ENCODE data around the gene WNT2.
A peak's percentile ranks its signal among the peaks of the same experiment; 100 is the strongest.

WNT2 gene

GRCh38 chr7:117322741-117323304 is at the start of gene WNT2:
Gene WNT2, minus strand, starts transcription at chr7:117323058. Its CDS starts 69 bp downstream, at chr7:117322989.
- DNase-seq, result peak in 2 of 3 experiments; percentile 63 to 69

- no peak for DNase-seq
Measured at GRCh38 chr7:117372073-117372472, 49.2 kb upstream of the WNT2 start.

- no peak for DNase-seq
Measured at GRCh38 chr7:117364339-117365080, 41.7 kb upstream of the WNT2 start.

GRCh38 chr7:117362294-117362888 is 39.5 kb upstream of the WNT2 start:
- no peak for DNase-seq

- no peak for DNase-seq
Measured at GRCh38 chr7:117350027-117350426, 27.2 kb upstream of the WNT2 start.

DNA sequence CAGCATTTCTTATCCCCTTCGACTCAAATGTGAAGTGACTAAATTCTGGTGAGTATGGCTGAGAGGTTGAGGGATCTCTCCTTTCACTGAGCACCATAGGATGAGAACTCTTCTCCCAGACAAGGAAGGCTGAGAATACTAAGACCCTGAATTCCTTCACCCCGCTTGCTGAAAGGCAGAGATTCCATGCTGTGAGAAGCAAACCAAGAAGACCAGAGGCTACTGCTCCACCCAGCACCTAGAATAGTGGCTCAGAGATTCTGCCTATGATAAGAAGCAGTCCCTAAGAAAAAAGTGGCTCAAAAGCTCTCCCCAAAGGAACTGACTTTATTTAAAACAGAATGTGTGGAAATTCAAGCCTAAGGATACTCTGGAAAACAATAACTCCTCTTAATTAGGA is 26.7 kb upstream of the WNT2 start:
- DNase-seq, result no peak

- no peak for DNase-seq
Measured at GRCh38 chr7:117347962-117348672, 25.3 kb upstream of the WNT2 start.

DNA sequence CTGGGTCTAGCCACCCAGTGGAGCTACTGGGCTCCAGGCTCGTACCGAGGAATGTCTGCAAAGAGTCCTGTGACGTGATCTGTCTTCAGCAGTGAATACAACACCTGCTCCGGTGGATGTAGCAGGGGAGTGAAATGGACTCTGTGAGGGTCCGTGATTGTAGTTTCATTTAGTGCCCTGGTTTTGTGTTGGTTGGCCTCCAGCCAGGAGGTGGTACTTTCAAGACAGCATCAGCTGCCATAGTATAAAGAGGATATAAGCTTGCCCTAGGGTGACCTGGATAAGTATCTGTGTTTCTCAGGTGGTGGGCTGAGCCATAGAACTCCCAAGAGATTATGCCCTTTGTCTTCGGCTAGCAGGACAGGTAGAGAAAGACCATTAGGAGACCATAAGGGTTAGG is 24.6 kb upstream of the WNT2 start:
- DNase-seq, result no peak

GRCh38 chr7:117346161-117346560 is 23.3 kb upstream of the WNT2 start:
- no peak for DNase-seq

DNA sequence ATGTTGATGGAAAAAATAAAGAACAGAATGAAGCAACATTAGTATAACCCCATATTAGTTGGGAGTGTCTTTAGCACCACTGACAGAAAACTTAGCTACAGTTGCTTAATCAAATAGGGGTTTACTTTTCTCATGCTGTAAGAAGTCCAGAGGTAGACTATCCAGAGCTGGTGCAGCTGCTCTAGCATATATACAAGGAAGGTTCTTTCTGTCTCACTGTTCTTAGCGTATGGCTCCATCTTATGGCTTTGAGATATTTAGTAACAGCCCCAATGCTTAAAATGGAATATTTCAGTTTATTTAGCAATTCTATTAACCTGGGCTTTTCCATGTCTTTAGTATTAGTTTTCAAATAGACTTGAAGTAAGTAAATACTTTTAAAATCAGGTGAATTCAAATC is 15.2 kb upstream of the WNT2 start:
- DNase-seq, result no peak

DNA sequence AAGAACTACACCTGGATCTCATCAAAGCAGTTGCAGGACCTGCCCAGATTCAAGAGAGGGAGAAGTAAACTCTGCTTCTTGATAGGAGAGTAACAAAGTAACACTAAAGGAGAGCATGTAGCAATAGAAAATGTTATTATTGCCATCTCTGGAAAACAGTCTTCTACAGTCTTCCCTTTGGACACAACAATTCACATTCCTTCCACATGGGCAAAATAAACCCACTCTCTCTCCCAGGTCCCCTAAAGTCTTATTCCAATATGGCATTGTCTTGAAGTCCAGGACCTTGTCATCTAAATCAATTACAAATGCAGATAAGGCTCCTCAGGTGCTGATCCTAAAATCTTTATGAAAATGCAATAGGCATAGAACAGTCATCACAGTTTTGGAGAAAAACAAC is 10.3 kb upstream of the WNT2 start:
- DNase-seq, result no peak

DNA sequence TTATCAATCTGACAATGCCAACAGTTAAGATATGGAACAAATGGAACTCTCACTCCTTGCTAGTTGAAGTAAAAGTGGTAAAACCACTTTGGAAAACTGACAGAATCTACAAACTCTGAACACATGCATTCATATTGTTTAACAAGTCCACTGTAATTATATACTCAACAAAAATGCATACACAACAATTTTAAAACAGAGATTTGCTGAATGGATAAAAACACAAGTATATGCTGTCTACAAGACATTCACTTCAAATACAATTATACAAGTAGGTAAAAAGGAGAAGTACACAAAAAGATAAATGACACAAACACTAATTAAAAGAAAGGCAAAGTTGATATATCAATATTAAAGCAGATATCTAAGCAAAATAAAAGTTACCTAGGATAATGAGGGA is 9.2 kb upstream of the WNT2 start:
- DNase-seq, result no peak

- no peak for DNase-seq
Measured at GRCh38 chr7:117325836-117326235, 3.0 kb upstream of the WNT2 start.

DNA sequence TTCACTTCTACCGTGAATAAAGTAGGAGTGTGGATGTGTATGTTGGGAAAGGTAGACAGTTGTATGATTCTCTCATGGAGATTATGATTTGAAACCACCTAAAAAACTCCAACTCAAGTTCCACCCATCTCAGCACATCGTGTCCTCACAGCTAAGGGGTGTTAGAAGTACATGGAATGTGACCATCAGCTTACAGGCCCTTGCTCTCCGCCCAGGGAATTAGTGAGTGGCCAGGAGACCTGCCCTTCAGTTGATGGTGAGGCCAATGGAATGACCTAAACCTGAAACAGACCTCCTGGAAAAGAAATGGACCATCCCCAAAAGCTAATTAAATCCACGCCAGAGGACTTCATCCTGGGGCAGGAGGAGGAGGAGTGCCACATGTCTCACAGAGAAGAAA is 2.1 kb upstream of the WNT2 start:
- no peak for DNase-seq

DNA sequence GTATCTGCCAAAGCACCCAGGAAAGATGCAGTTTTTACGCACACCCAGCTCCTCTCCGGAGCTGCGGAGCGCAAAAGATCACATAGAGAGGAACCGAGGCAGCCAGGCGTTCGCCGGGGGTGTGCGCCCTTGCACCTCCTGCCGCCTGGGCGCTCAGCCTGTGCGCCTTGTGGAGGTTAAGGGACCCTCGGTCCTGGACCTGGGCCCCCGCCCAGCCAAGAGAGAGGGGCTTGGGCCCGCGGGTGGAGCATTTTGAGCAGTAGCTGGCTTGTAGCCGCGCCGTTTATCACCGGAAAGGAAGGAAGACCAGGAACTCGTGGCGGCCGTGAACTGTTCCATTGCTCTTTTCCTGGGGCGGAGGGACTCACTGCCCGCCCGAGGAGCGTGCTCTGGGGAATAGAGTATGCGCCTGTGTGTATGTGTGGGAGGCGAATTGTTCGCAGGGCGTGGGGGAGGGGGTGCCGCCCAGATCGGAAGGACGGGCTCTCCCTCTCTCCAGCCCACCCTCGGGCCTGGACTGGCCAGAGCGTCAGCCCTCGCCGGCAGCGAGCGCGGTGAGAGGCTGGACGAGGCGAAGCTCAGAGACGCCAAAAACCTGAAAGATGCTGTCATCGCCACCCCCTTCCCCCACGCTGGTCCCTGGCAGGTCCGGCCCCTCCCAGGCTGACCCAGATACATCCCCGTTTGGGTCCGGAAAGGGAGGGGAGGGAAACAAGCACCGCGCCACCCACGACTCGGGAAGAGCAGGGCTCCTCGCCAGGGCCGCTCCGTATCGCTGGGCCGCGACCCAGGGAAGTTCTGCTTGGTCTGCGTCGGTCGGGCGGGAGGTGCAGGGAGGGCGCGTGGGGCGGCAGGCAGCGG is 1.2 kb upstream of the WNT2 start:
- DNase-seq, result peak in 2 of 3 experiments; percentile 81 to 86

DNA sequence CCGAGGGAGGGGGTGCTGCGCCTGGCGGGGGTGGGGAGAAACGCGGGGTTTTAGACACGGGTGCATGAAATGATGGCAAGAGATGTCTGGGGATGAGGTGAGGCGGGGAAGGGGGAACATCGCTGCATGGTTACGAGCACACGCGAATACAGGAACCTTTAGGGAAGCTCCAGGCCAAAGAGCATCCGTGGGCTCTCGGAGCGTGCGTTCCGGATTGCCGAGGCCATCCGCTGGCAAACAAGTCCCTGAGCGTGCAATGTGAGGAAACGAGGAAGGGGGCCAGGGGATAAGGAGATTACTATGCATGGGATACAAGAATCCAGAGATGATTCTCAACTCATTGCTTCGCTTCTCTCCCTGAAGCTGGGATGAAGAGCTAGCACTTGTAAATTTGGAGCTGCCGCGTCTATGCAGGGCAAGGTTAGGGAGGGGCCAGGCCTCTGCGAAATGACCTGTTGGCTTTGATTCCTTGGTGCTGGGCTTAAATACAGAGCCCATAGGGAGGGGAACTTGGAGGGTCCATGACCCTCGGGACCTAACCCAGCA is 520 bp upstream of the WNT2 start:
- peak in 2 of 3 experiments; percentile 79 for DNase-seq

- DNase-seq, result no peak
Measured at GRCh38 chr7:117320523-117320922, 2.3 kb downstream of the WNT2 start.

DNA sequence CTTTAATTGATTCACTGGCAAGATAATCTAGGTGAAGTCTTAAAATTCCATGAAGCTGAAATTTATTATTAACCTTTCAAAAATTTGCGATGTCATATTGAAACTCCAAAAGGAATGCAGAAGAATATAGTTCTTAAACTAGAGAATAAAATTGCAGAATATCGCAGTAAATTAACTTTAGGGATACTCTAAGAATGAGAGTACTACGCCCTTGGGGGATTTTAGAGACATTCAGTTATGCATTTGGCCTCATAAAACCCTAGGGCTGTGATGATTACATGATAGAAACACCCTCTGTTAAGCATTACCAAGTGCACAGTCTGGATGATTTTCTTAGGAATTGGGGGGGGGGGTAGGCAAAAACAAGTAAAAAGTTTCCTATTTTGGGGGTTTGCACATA is 3.7 kb downstream of the WNT2 start:
- no peak for DNase-seq

- DNase-seq, result no peak
Measured at GRCh38 chr7:117313582-117313981, 9.3 kb downstream of the WNT2 start.

GRCh38 chr7:117312593-117313580 is 10.0 kb downstream of the WNT2 start:
- DNase-seq, result no peak

DNA sequence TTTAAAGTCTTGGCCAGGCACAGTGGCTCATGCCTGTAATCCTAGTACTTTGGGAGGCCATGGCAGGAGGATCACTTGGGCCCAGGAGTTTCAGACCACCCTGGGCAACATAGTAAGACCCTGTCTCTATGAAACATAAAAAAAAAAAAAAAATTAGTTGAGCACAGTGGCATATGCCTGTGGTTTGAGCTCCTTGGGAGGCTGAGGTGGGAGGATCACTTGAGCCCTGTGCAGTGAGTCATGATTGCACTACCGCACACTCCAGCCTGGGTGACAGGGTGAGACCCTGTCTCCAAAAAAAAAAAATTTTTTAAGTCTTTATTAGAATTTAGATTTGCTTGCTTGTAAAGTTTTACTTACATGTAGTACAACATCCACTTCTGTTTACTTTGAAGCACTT is 14.0 kb downstream of the WNT2 start:
- DNase-seq, result no peak
